Measurements from ENCODE around the gene NDOR1.

Gene NDOR1

GRCh38 chr9:137175345-137175961 lies 30.0 kb upstream of the NDOR1 start:
- Histone ChIP-seq H4K8ac (ENCODE audit: low read depth, low read length) (no peak overlapping the region), H3K27ac (ENCODE audit: low read depth, low read length) (no peak overlapping the region), H3K79me1 (ENCODE audit: low read length) (no peaks in the 10 kb centered on the region), H3K9ac (ENCODE audit: low read length) (no peak overlapping the region), H4K5ac (ENCODE audit: low read length) (no peak overlapping the region), H3K23ac (ENCODE audit: low read length) (no peak overlapping the region), H3K4me3 (ENCODE audit: low read length) (no peak overlapping the region), H3K27me3 (ENCODE audit: insufficient read depth, low read length, poor library complexity) (peaks cover 2% of the 10 kb centered on the region), H3K36me3 (ENCODE audit: control insufficient read depth, insufficient read depth, low read length) (no peaks in the 10 kb centered on the region), H2BK15ac (replicated peaks; ENCODE audit: low read depth) (no peak overlapping the region), H2BK5ac (ENCODE audit: low read length) (no peak overlapping the region), H3K4me1 (ENCODE audit: control insufficient read depth, low read depth, low read length) (no peaks in the 10 kb centered on the region), H3K79me2 (ENCODE audit: control insufficient read depth, insufficient read depth, low read length) (no peaks in the 10 kb centered on the region), H3K18ac (ENCODE audit: low read length) (no peak overlapping the region), H2BK120ac (ENCODE audit: low read depth, low read length) (no peak overlapping the region), H3K4me2 (ENCODE audit: low read length) (no peak overlapping the region), H3K4ac (ENCODE audit: low read depth, low read length) (no peak overlapping the region), H2AK5ac (ENCODE audit: low read length) (no peak overlapping the region), H3K56ac (ENCODE audit: low read length) (no peak overlapping the region)
- DNase-seq: no peak
- WGBS (ENCODE audit: extremely low coverage, insufficient coverage, low lambda C conversion rate): no CpG with 5 or more reads among the region's 33 CpGs

- peak; percentile 55 for DNase-seq
- H3K27me3 ChIP-seq (ENCODE audit: insufficient read depth, low read length, poor library complexity): no peaks in the 10 kb centered on the region
These were observed 29.0 kb upstream of the NDOR1 start for GRCh38 chr9:137176302-137177182.

GRCh38 chr9:137178201-137178938 lies 27.1 kb upstream of the NDOR1 start:
- Histone ChIP-seq H3K4ac (ENCODE audit: low read depth, low read length) (no peak overlapping the region), H3K79me2 (ENCODE audit: control insufficient read depth, insufficient read depth, low read length) (no peaks in the 10 kb centered on the region), H4K5ac (ENCODE audit: low read length) (no peak overlapping the region), H2BK120ac (ENCODE audit: low read depth, low read length) (no peak overlapping the region), H3K36me3 (ENCODE audit: control insufficient read depth, insufficient read depth, low read length) (no peaks in the 10 kb centered on the region), H4K8ac (ENCODE audit: low read depth, low read length) (no peak overlapping the region), H3K27ac (ENCODE audit: low read depth, low read length) (no peak overlapping the region), H3K4me3 (ENCODE audit: low read length) (no peak overlapping the region), H2BK15ac (replicated peaks; ENCODE audit: low read depth) (no peak overlapping the region), H3K18ac (ENCODE audit: low read length) (no peak overlapping the region), H3K56ac (ENCODE audit: low read length) (no peak overlapping the region), H2BK5ac (ENCODE audit: low read length) (no peak overlapping the region), H3K23ac (ENCODE audit: low read length) (no peak overlapping the region), H3K79me1 (ENCODE audit: low read length) (no peaks in the 10 kb centered on the region), H3K9ac (ENCODE audit: low read length) (no peak overlapping the region), H3K27me3 (ENCODE audit: insufficient read depth, low read length, poor library complexity) (no peaks in the 10 kb centered on the region), H2AK5ac (ENCODE audit: low read length) (no peak overlapping the region), H3K4me1 (ENCODE audit: control insufficient read depth, low read depth, low read length) (no peaks in the 10 kb centered on the region), H3K4me2 (ENCODE audit: low read length) (no peak overlapping the region)
- DNase-seq: no peak
- no CpG with 5 or more reads among the region's 23 CpGs for WGBS (ENCODE audit: extremely low coverage, insufficient coverage, low lambda C conversion rate)

More at GRCh38 chr9:137176302-137177182, 29.0 kb upstream of the NDOR1 start:
- Histone ChIP-seq H3K18ac (ENCODE audit: low read length) (no peak overlapping the region), H3K4me1 (ENCODE audit: control insufficient read depth, low read depth, low read length) (no peaks in the 10 kb centered on the region), H3K27ac (ENCODE audit: low read depth, low read length) (no peak overlapping the region), H3K9ac (ENCODE audit: low read length) (no peak overlapping the region), H2BK15ac (replicated peaks; ENCODE audit: low read depth) (no peak overlapping the region), H4K5ac (ENCODE audit: low read length) (no peak overlapping the region), H2AK5ac (ENCODE audit: low read length) (no peak overlapping the region), H3K79me1 (ENCODE audit: low read length) (no peaks in the 10 kb centered on the region), H3K23ac (ENCODE audit: low read length) (no peak overlapping the region), H3K56ac (ENCODE audit: low read length) (no peak overlapping the region), H3K79me2 (ENCODE audit: control insufficient read depth, insufficient read depth, low read length) (no peaks in the 10 kb centered on the region), H3K4ac (ENCODE audit: low read depth, low read length) (no peak overlapping the region), H2BK5ac (ENCODE audit: low read length) (no peak overlapping the region), H3K4me3 (ENCODE audit: low read length) (no peak overlapping the region), H3K4me2 (ENCODE audit: low read length) (no peak overlapping the region), H4K8ac (ENCODE audit: low read depth, low read length) (no peak overlapping the region), H3K36me3 (ENCODE audit: control insufficient read depth, insufficient read depth, low read length) (no peaks in the 10 kb centered on the region), H2BK120ac (ENCODE audit: low read depth, low read length) (no peak overlapping the region)
- no CpG with 5 or more reads among the region's 17 CpGs for WGBS (ENCODE audit: extremely low coverage, insufficient coverage, low lambda C conversion rate)

GRCh38 chr9:137178939-137179630 lies 26.4 kb upstream of the NDOR1 start:
- Histone ChIP-seq H3K79me2 (ENCODE audit: control insufficient read depth, insufficient read depth, low read length) (no peaks in the 10 kb centered on the region), H3K36me3 (ENCODE audit: control insufficient read depth, insufficient read depth, low read length) (no peaks in the 10 kb centered on the region), H3K18ac (ENCODE audit: low read length) (no peak overlapping the region), H3K4me3 (ENCODE audit: low read length) (no peak overlapping the region), H4K5ac (ENCODE audit: low read length) (no peak overlapping the region), H3K4ac (ENCODE audit: low read depth, low read length) (no peak overlapping the region), H3K4me2 (ENCODE audit: low read length) (no peak overlapping the region), H2BK120ac (ENCODE audit: low read depth, low read length) (no peak overlapping the region), H2AK5ac (ENCODE audit: low read length) (no peak overlapping the region), H3K4me1 (ENCODE audit: control insufficient read depth, low read depth, low read length) (no peaks in the 10 kb centered on the region), H3K27me3 (ENCODE audit: insufficient read depth, low read length, poor library complexity) (no peaks in the 10 kb centered on the region), H3K56ac (ENCODE audit: low read length) (no peak overlapping the region), H3K79me1 (ENCODE audit: low read length) (no peaks in the 10 kb centered on the region), H3K9ac (ENCODE audit: low read length) (no peak overlapping the region), H3K27ac (ENCODE audit: low read depth, low read length) (no peak overlapping the region), H2BK15ac (replicated peaks; ENCODE audit: low read depth) (no peak overlapping the region), H3K23ac (ENCODE audit: low read length) (no peak overlapping the region), H4K8ac (ENCODE audit: low read depth, low read length) (no peak overlapping the region), H2BK5ac (ENCODE audit: low read length) (no peak overlapping the region)
- DNase-seq: no peak
- WGBS (ENCODE audit: extremely low coverage, insufficient coverage, low lambda C conversion rate): no CpG with 5 or more reads among the region's 19 CpGs

GRCh38 chr9:137179761-137180160 lies 25.7 kb upstream of the NDOR1 start:
- Histone ChIP-seq H3K56ac (ENCODE audit: low read length) (no peak overlapping the region), H3K79me1 (ENCODE audit: low read length) (no peaks in the 10 kb centered on the region), H3K4ac (ENCODE audit: low read depth, low read length) (no peak overlapping the region), H3K4me3 (ENCODE audit: low read length) (no peak overlapping the region), H4K8ac (ENCODE audit: low read depth, low read length) (no peak overlapping the region), H2BK120ac (ENCODE audit: low read depth, low read length) (no peak overlapping the region), H3K4me1 (ENCODE audit: control insufficient read depth, low read depth, low read length) (no peaks in the 10 kb centered on the region), H3K27ac (ENCODE audit: low read depth, low read length) (no peak overlapping the region), H3K4me2 (ENCODE audit: low read length) (no peak overlapping the region), H3K9ac (ENCODE audit: low read length) (no peak overlapping the region), H3K23ac (ENCODE audit: low read length) (no peak overlapping the region), H3K36me3 (ENCODE audit: control insufficient read depth, insufficient read depth, low read length) (no peaks in the 10 kb centered on the region), H2BK5ac (ENCODE audit: low read length) (no peak overlapping the region), H2BK15ac (replicated peaks; ENCODE audit: low read depth) (no peak overlapping the region), H4K5ac (ENCODE audit: low read length) (no peak overlapping the region), H2AK5ac (ENCODE audit: low read length) (no peak overlapping the region), H3K79me2 (ENCODE audit: control insufficient read depth, insufficient read depth, low read length) (no peaks in the 10 kb centered on the region), H3K27me3 (ENCODE audit: insufficient read depth, low read length, poor library complexity) (no peaks in the 10 kb centered on the region), H3K18ac (ENCODE audit: low read length) (no peak overlapping the region)
- no CpG with 5 or more reads among the region's 17 CpGs for whole genome bisulfite sequencing (ENCODE audit: extremely low coverage, insufficient coverage, low lambda C conversion rate)
- no peak for DNase-seq

Data from mesendoderm (in vitro differentiated cells).